Neural cell (in vitro differentiated cells): ENCODE data around the gene KRT36. TPM values are rescaled to one million over a fixed set of nuclear protein-coding genes. Genes with fewer than 3 reads are reported as not detected.

Source experiments
- H2AFZ ChIP-seq: fragments of 200-600, 300-800 bp; sonication (generic), shearing (Covaris generic); 2 replicates; pipeline ENCODE4 v1.6.0; 2014; ENCODE audit warnings: low read depth, mild to moderate bottlenecking, antibody characterized with exemption, low read length, moderate library complexity
- H3F3A ChIP-seq: fragments of 200-600 bp; shearing (Covaris generic); 2 replicates; pipeline ENCODE4 v1.6.1; 2016; ENCODE audit warnings: mild to moderate bottlenecking, moderate library complexity, mixed read lengths, antibody characterized with exemption, low read length; ENCODE audit not compliant: insufficient read depth, poor library complexity, severe bottlenecking
- H3K27ac ChIP-seq: fragments of 200-600, 300-800 bp; sonication (generic), shearing (Covaris generic); 2 replicates; pipeline ENCODE4 v1.5.1; 2014; ENCODE audit warnings: mild to moderate bottlenecking, low read length, moderate library complexity
- H3K27me3 ChIP-seq: fragments of 300-800, 200-600 bp; sonication (generic), shearing (Covaris generic); 2 replicates; pipeline ENCODE4 v1.6.0; 2014; ENCODE audit warnings: mild to moderate bottlenecking, low read depth, low read length, moderate library complexity; ENCODE audit not compliant: insufficient read depth
- H3K36me3 ChIP-seq: fragments of 300-800, 200-600 bp; sonication (generic), shearing (Covaris generic); 2 replicates; pipeline ENCODE4 v1.5.1; 2014; ENCODE audit warnings: mild to moderate bottlenecking, antibody characterized with exemption, low read length, moderate library complexity; ENCODE audit not compliant: insufficient read depth
- H3K4me2 ChIP-seq: fragments of 300-800, 200-600 bp; sonication (generic), shearing (Covaris generic); 2 replicates; pipeline ENCODE4 v1.6.0; 2014; ENCODE audit warnings: mild to moderate bottlenecking, low read length
- H3K4me3 ChIP-seq: fragments of 300-800, 200-600 bp; sonication (generic), shearing (Covaris generic); 2 replicates; pipeline ENCODE4 v1.5.1; 2014; ENCODE audit warnings: mild to moderate bottlenecking, low read length, moderate library complexity
- H3K79me2 ChIP-seq: fragments of 200-600 bp; shearing (Covaris generic); replicated peaks from 2 replicates; pipeline ENCODE4 v1.6.0; 2014; ENCODE audit warnings: mild to moderate bottlenecking, low read length, moderate library complexity; ENCODE audit not compliant: insufficient read depth
- H3K9ac ChIP-seq: fragments of 300-800, 200-600 bp; sonication (generic), shearing (Covaris generic); 2 replicates; pipeline ENCODE4 v1.6.1; 2016; ENCODE audit warnings: mild to moderate bottlenecking, low read length, mixed read lengths
- H3K9me2 ChIP-seq: fragments of 200-600 bp; shearing (Covaris generic); 2 replicates; pipeline ENCODE4 v1.6.1; 2016; ENCODE audit warnings: mild to moderate bottlenecking, low read length, mixed read lengths; ENCODE audit not compliant: insufficient read depth
- H3K9me3 ChIP-seq: fragments of 200-600, 300-800 bp; sonication (generic), shearing (Covaris generic); 2 replicates; pipeline ENCODE4 v1.6.1; 2016; ENCODE audit warnings: mild to moderate bottlenecking, mixed run types, low read length, moderate library complexity, mixed read lengths
- H4K20me1 ChIP-seq: fragments of 200-600 bp; shearing (Covaris generic); 2 replicates; pipeline ENCODE4 v1.6.1; 2016; ENCODE audit warnings: mild to moderate bottlenecking, mixed run types; ENCODE audit not compliant: insufficient read depth
- CTCF ChIP-seq: fragments of 450-650 bp; IDR thresholded peaks from 2 replicates; pipeline ENCODE4 v1.5.1; 2014; ENCODE audit warnings: antibody characterized with exemption, mild to moderate bottlenecking, moderate library complexity; ENCODE audit not compliant: poor library complexity, severe bottlenecking
- EP300 ChIP-seq: fragments of 450-650 bp; conservative IDR thresholded peaks from 2 replicates; pipeline ENCODE4 v1.6.1; 2014; ENCODE audit warnings: antibody characterized with exemption, mild to moderate bottlenecking, moderate library complexity; ENCODE audit not compliant: poor library complexity, severe bottlenecking
- EZH2 ChIP-seq: fragments of 200-600, 300-800 bp; shearing (Covaris generic), sonication (generic); IDR thresholded peaks from 2 replicates; pipeline ENCODE4 v1.6.1; 2014; ENCODE audit warnings: antibody characterized with exemption, low read length, borderline replicate concordance, mild to moderate bottlenecking; ENCODE audit not compliant: insufficient read depth, poor library complexity, severe bottlenecking
- MXI1 ChIP-seq: fragments of 450-650 bp; conservative IDR thresholded peaks from 2 replicates; pipeline ENCODE4 v1.6.1; 2014; ENCODE audit warnings: antibody characterized with exemption, mild to moderate bottlenecking; ENCODE audit not compliant: poor library complexity, severe bottlenecking
- POLR2AphosphoS5 ChIP-seq: IDR thresholded peaks from 2 replicates; pipeline ENCODE4 v1.6.1; 2012
- RAD21 ChIP-seq: fragments of 450-650 bp; conservative IDR thresholded peaks from 2 replicates; pipeline ENCODE4 v1.6.1; 2014; ENCODE audit warnings: antibody characterized with exemption, mild to moderate bottlenecking, moderate library complexity
- SMC3 ChIP-seq: fragments of 450-650 bp; conservative IDR thresholded peaks from 2 replicates; pipeline ENCODE4 v1.6.1; 2014; ENCODE audit warnings: antibody characterized with exemption, mild to moderate bottlenecking, moderate library complexity; ENCODE audit not compliant: poor library complexity
- TAF1 ChIP-seq: IDR thresholded peaks from 2 replicates; pipeline ENCODE4 v1.6.1; 2012; ENCODE audit warnings: low read depth
- polyA plus RNA-seq: library from polyadenylated mRNA; depleted of rRNA; stranded (reverse); fragments of >200 nt; gene quantifications from 2 replicates; pipeline ENCODE4 v1.2.3, GENCODE V29; 2014
- TF ChIP-seq, protein P1 (sequence below): IDR thresholded peaks from 2 replicates; pipeline ENCODE4 v1.6.1; 2012; ENCODE audit warnings: borderline replicate concordance

KRT36 gene
- polyA plus RNA-seq, 1 donor from 2014 or later, result not detected

DNA sequence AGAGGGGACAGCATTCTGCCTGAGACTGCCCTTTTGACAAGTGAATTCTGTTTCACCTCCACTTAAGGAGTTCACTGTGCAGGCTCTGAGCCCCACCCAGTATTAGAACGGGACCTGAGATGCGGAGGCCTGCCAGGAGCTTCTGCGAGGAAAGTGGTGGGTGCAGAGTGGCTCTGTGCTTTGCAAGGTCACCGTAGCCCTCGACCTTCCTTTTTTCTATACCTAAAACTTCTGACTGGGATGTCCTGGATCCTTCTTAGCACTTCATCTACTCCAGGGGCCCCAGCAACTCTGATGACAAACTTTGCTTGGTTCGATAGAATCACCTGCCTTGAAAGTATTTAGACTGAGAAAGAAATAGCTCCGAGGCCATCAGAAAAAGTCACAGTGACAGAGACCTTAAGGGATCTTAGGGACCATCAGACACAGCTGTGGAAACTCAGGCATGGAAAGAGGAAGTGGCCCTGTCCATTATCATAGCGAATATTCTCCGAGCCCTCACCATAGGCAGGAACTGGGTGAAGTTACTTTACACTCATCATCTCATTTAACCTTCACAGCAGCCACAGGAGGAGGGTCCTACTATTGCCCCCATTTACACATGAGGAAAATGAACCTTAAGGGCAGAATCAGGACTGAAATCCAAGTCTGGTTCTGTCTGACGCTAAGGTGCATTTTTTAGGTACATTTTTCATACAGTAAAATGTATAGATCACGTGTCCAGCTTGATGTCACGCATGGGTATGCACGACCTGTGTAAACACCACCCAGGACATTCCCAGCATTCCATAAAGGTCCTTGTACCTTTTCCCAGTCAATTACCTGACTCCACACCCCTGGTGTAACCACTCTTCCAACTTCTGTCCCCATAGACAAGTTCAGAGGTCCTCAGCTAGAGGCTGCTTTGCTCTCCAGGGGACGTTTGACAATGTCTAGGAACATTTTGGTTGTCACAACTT, 16.4 kb upstream of the KRT36 start:
- TF ChIP-seq RAD21 (no peak), SMC3 (no peak), MXI1 (no peak), CTCF (no peak), TAF1 (no peak), EP300 (no peak), POLR2AphosphoS5 (no peak), EZH2 (no peak)
- TF ChIP-seq, protein P1, sequence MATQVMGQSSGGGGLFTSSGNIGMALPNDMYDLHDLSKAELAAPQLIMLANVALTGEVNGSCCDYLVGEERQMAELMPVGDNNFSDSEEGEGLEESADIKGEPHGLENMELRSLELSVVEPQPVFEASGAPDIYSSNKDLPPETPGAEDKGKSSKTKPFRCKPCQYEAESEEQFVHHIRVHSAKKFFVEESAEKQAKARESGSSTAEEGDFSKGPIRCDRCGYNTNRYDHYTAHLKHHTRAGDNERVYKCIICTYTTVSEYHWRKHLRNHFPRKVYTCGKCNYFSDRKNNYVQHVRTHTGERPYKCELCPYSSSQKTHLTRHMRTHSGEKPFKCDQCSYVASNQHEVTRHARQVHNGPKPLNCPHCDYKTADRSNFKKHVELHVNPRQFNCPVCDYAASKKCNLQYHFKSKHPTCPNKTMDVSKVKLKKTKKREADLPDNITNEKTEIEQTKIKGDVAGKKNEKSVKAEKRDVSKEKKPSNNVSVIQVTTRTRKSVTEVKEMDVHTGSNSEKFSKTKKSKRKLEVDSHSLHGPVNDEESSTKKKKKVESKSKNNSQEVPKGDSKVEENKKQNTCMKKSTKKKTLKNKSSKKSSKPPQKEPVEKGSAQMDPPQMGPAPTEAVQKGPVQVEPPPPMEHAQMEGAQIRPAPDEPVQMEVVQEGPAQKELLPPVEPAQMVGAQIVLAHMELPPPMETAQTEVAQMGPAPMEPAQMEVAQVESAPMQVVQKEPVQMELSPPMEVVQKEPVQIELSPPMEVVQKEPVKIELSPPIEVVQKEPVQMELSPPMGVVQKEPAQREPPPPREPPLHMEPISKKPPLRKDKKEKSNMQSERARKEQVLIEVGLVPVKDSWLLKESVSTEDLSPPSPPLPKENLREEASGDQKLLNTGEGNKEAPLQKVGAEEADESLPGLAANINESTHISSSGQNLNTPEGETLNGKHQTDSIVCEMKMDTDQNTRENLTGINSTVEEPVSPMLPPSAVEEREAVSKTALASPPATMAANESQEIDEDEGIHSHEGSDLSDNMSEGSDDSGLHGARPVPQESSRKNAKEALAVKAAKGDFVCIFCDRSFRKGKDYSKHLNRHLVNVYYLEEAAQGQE, result no peak
- no peaks in the 10 kb centered on the region for H3K36me3 ChIP-seq
- no peak overlapping the region for H3K4me2 ChIP-seq
- H3K9me3 ChIP-seq, result no peaks in the 10 kb centered on the region
- H3K9ac ChIP-seq, result no peak overlapping the region
- H4K20me1 ChIP-seq, result no peaks in the 10 kb centered on the region
- H3K9me2 ChIP-seq, result no peaks in the 10 kb centered on the region
- no peaks in the 10 kb centered on the region for H3K27me3 ChIP-seq
- H3K27ac ChIP-seq, result no peak overlapping the region
- H2AFZ ChIP-seq, result no peak overlapping the region
- H3K79me2 ChIP-seq, result no peaks in the 10 kb centered on the region
- H3K4me3 ChIP-seq, result no peak overlapping the region
- H3F3A ChIP-seq, result no peaks in the 10 kb centered on the region

DNA sequence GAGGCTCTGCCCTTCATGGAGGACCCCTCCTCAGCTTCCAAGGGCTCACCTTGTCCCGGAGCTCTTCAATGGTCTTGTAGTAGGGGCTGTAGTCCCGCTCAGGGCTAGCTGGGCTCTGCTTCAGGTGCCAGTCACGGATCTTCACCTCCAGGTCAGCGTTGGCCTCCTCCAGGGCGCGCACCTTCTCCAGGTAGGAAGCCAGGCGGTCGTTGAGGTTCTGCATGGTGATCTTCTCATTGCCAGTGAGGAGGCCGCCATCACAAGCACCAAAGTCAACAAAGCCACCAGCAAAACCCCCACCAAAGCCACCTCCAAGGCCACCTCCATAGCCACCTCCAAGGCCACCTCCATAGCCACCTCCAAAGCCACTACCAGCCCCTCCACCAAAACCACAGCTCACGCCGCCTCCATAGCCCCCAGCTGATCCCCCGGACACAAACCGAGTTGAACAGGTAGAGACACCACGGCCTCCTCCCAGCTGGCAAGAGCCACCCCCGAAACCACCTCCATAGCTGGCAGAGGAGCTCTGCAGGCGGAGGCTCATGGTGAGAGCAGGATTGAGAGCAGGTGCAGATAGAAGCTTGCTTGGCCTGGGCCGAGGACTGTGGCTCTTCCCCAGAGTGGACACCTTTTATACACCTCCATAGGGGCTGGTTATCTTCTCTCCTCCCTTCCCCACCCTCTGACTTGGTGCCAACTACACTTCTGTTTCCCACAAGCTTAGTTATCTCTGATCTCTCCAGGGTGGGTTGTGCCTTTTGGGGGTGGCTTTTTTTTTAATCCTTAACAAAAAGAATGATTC, 15.5 kb upstream of the KRT36 start, which contains the start of gene KRT13:
Gene KRT13 (minus strand): TSS at position 606 of the 802 bp plus-strand sequence. CDS start 62 bp downstream, at position 544.
- H2AFZ ChIP-seq, result no peak within 1 kb of the TSS
- no peak within 1 kb of the TSS for H3K4me2 ChIP-seq

More for the DNA sequence above, 15.5 kb upstream of the KRT36 start, which contains the start of gene KRT13:
- Histone ChIP-seq H3K36me3 (no peaks in the 10 kb centered on the region), H3K27ac (no peak within 1 kb of the TSS), H4K20me1 (no peaks in the 10 kb centered on the region), H3K9me2 (no peaks in the 10 kb centered on the region), H3K27me3 (no peaks in the 10 kb centered on the region), H3K9me3 (no peaks in the 10 kb centered on the region), H3F3A (no peaks in the 10 kb centered on the region), H3K4me3 (no peak within 1 kb of the TSS), H3K79me2 (no peaks in the 10 kb centered on the region), H3K9ac (no peak within 1 kb of the TSS)
- TF ChIP-seq SMC3, result no peak
- TF ChIP-seq EZH2, result no peak
- TF ChIP-seq POLR2AphosphoS5, result no peak
- no peak for TF ChIP-seq CTCF
- TF ChIP-seq RAD21, result no peak
- no peak for TF ChIP-seq EP300
- TF ChIP-seq TAF1, result no peak
- no peak for TF ChIP-seq MXI1
- TF ChIP-seq, protein P1, result no peak
